K562 (cell line): ENCODE measurements around the gene HS3ST3B1. TPM values are rescaled to one million over a fixed set of nuclear protein-coding genes. Genes with fewer than 3 reads are reported as not detected.

Experiments used
- ATAC-seq: fragments of 200-7000 bp; cut with Tn5 transposase; 3 replicates; pipeline ENCODE4 v1.9.1; 2020; ENCODE audit warnings: moderate library complexity
- BruUV-seq: library from RNA; stranded (reverse); fragments of 400-500 nt; replicated peaks from 2 replicates; lab custom pipeline; 2021; lab: Mats Ljungman, UMichigan
- CTCF ChIA-PET: fragments of 300-600 bp; formaldehyde crosslinking; extraction: SDS; loops from one replicate; lab custom pipeline; 2021; ENCODE audit warnings: low intra/inter-chr PET ratio; lab: Yijun Ruan, JAX
- POLR2A ChIA-PET: fragments of 300-600, 350-650 bp; sonication (Branson Sonifier 250); formaldehyde crosslinking; extraction: SDS; loops from one replicate; lab custom pipeline; 2021; ENCODE audit warnings: antibody characterized with exemption, inconsistent platforms; lab: Yijun Ruan, JAX
- DNase-seq, 4 experiments: peaks; one replicate each; pipeline versions ENCODE4 v3.0.0 to v3.0.0-alpha.2; 2011 to 2018; ENCODE audit warnings: low spot score in 3 of 4, mixed read lengths in 3 of 4; ENCODE audit errors: extremely low read depth in 1 of 4
- FAIRE-seq: peaks from 2 replicates; lab custom pipeline; 2011; peaks lifted over from hg19 to GRCh38; lab: Jason Lieb, UNC
- H2AFZ ChIP-seq: 2 replicates; pipeline ENCODE4 v1.6.0; 2011; ENCODE audit warnings: low read depth, low read length, control low read depth, inconsistent platforms
- H3K27ac ChIP-seq: fragments of 200-600 bp; 3 replicates; pipeline ENCODE4 v1.8.0; 2011; ENCODE audit warnings: low read depth, mild to moderate bottlenecking, control low read depth, inconsistent platforms, low read length, moderate library complexity, mixed read lengths; ENCODE audit errors: extremely low read depth
- H3K27me3 ChIP-seq, 2 experiments: fragments of 300-600 bp in 1 of 2; 2 replicates in 1 of 2; 3 replicates in 1 of 2; pipeline versions ENCODE4 v1.6.0 to v1.8.0; 2011; ENCODE audit warnings: inconsistent platforms in 2 of 2, low read length in 2 of 2, mild to moderate bottlenecking in 1 of 2, mixed read lengths in 1 of 2, moderate library complexity in 1 of 2; ENCODE audit not compliant: control insufficient read depth in 2 of 2, insufficient read depth in 2 of 2
- H3K36me3 ChIP-seq: fragments of 300-600 bp; 3 replicates; pipeline ENCODE4 v1.8.0; 2011; ENCODE audit warnings: mild to moderate bottlenecking, low read length, inconsistent platforms; ENCODE audit not compliant: control insufficient read depth, insufficient read depth
- H3K4me1 ChIP-seq, 2 experiments: fragments of 200-600 bp in 1 of 2; replicated peaks in 1 of 2; 2 replicates in 1 of 2; 3 replicates in 1 of 2; pipeline versions ENCODE4 v1.5.1 to v1.8.0; 2011; ENCODE audit warnings: inconsistent platforms in 2 of 2, low read length in 2 of 2, mild to moderate bottlenecking in 1 of 2, mixed read lengths in 1 of 2, moderate library complexity in 1 of 2; ENCODE audit not compliant: control insufficient read depth in 2 of 2, insufficient read depth in 2 of 2
- H3K4me2 ChIP-seq: 2 replicates; pipeline ENCODE4 v1.6.1; 2011; ENCODE audit warnings: low read length, control low read depth, inconsistent platforms, mixed read lengths; ENCODE audit not compliant: insufficient read depth
- H3K4me3 ChIP-seq: fragments of 200-600 bp; sonication (generic), shearing (Covaris generic); 2 replicates; pipeline ENCODE4 v1.5.1; 2016; ENCODE audit warnings: control low read depth, inconsistent platforms
- H3K79me2 ChIP-seq: fragments of 200-600 bp; 3 replicates; pipeline ENCODE4 v1.8.0; 2011; ENCODE audit warnings: low read length, inconsistent platforms; ENCODE audit not compliant: control insufficient read depth, insufficient read depth
- H3K9ac ChIP-seq, 2 experiments: 2 replicates each; pipeline versions ENCODE4 v1.6.0 to v1.6.1; 2011; ENCODE audit warnings: low read depth in 2 of 2, low read length in 2 of 2, control low read depth in 1 of 2, inconsistent platforms in 1 of 2, mild to moderate bottlenecking in 1 of 2, mixed read lengths in 1 of 2; ENCODE audit not compliant: insufficient read depth in 1 of 2
- H3K9me1 ChIP-seq: one replicate; pipeline ENCODE4 v1.6.0; 2011; ENCODE audit warnings: inconsistent platforms, mild to moderate bottlenecking, low read length, moderate library complexity; ENCODE audit not compliant: control insufficient read depth, insufficient read depth
- H3K9me3 ChIP-seq: replicated peaks from 2 replicates; pipeline ENCODE4 v1.5.1; 2011; ENCODE audit warnings: low read depth, low read length, inconsistent platforms; ENCODE audit not compliant: control insufficient read depth, insufficient read depth
- H4K20me1 ChIP-seq: replicated peaks from 2 replicates; pipeline ENCODE4 v1.6.1; 2011; ENCODE audit warnings: low read length, inconsistent platforms, mixed read lengths; ENCODE audit not compliant: control insufficient read depth, insufficient read depth
- ASH1L ChIP-seq: fragments of 450-650 bp; IDR thresholded peaks from 2 replicates; pipeline ENCODE4 v1.6.1; 2018; ENCODE audit warnings: borderline replicate concordance, mild to moderate bottlenecking, low read depth; ENCODE audit not compliant: partially characterized antibody
- CCNT2 ChIP-seq: IDR thresholded peaks from 2 replicates; pipeline ENCODE4 v1.6.1; 2011; ENCODE audit warnings: borderline replicate concordance, low read depth, mild to moderate bottlenecking, moderate library complexity, mixed read lengths, low read length; ENCODE audit not compliant: insufficient read length; ENCODE audit errors: extremely low read depth
- CGGBP1 ChIP-seq: fragments of 250-450 bp; sonication (Bioruptor Pico); IDR thresholded peaks from 2 replicates; pipeline ENCODE4 v1.9.0; 2021; ENCODE audit warnings: mild to moderate bottlenecking
- FOXA3 ChIP-seq, 2 experiments: fragments of 450-650 bp in 1 of 2; sonication (generic) in 1 of 2; formaldehyde crosslinking; IDR thresholded peaks in 1 of 2; conservative IDR thresholded peaks in 1 of 2; 2 replicates each; pipeline versions ENCODE4 v1.4.0 to v1.8.0; 2020 to 2022; ENCODE audit warnings: mild to moderate bottlenecking in 2 of 2, missing genetic modification reagents in 1 of 2
- GATA2 ChIP-seq: sonication (generic); formaldehyde crosslinking; IDR thresholded peaks from 2 replicates; pipeline ENCODE4 v1.4.0; 2020; ENCODE audit warnings: mild to moderate bottlenecking, missing genetic modification reagents
- MAX ChIP-seq: sonication (generic); formaldehyde crosslinking; IDR thresholded peaks from 2 replicates; pipeline ENCODE4 v1.9.0; 2022; ENCODE audit warnings: mild to moderate bottlenecking, missing genetic modification reagents
- MEF2D ChIP-seq: conservative IDR thresholded peaks from 2 replicates; pipeline ENCODE4 v1.6.1; 2016; ENCODE audit warnings: low read depth, missing genetic modification characterization, missing compliant biosample characterization
- MYC ChIP-seq, 2 experiments: fragments of 250-450 bp in 1 of 2; sonication (Bioruptor Pico) in 1 of 2; IDR thresholded peaks; 2 replicates each; pipeline versions ENCODE4 v1.5.1 to v1.6.1; 2012 to 2021; ENCODE audit warnings: low read depth in 2 of 2, borderline replicate concordance in 1 of 2, improper control_type of control experiment in 1 of 2, low read length in 1 of 2, mild to moderate bottlenecking in 1 of 2, moderate library complexity in 1 of 2
- NFIC ChIP-seq: fragments of 450-650 bp; IDR thresholded peaks from 2 replicates; pipeline ENCODE4 v1.6.1; 2017; ENCODE audit warnings: mild to moderate bottlenecking, inconsistent platforms
- PCBP2 ChIP-seq: fragments of 200-400 bp; formaldehyde crosslinking; IDR thresholded peaks from 2 replicates; pipeline ENCODE4 v1.6.1; 2018; ENCODE audit warnings: low read length, low read depth, mild to moderate bottlenecking, moderate library complexity; ENCODE audit not compliant: poor library complexity, severe bottlenecking
- RHOXF2B ChIP-seq: fragments of 250-450 bp; sonication (Bioruptor Pico); conservative IDR thresholded peaks from 2 replicates; pipeline ENCODE4 v1.5.1; 2021
- STAT5B ChIP-seq: fragments of 250-450 bp; sonication (Bioruptor Pico); IDR thresholded peaks from 2 replicates; pipeline ENCODE4 v1.8.0; 2021; ENCODE audit warnings: mild to moderate bottlenecking, inconsistent platforms
- TEAD1 ChIP-seq, 2 experiments: fragments of 450-650 bp in 1 of 2; sonication (generic) in 1 of 2; formaldehyde crosslinking; IDR thresholded peaks; 2 replicates each; pipeline versions ENCODE4 v1.4.0 to v1.8.0; 2020 to 2022; ENCODE audit warnings: mild to moderate bottlenecking in 2 of 2, missing genetic modification reagents in 1 of 2
- ZBTB11 ChIP-seq, 3 experiments: fragments of 200-800 bp in 1 of 3; fragments of 250-450 bp in 1 of 3; fragments of 450-650 bp in 1 of 3; sonication (Bioruptor Pico) in 1 of 3; sonication (Bioruptor generic) in 1 of 3; formaldehyde crosslinking in 1 of 3; IDR thresholded peaks; 2 replicates each; pipeline versions ENCODE4 v1.6.1 to v1.8.0; 2016 to 2022; ENCODE audit warnings: mild to moderate bottlenecking in 2 of 3, missing genetic modification characterization in 2 of 3, missing compliant biosample characterization in 1 of 3, moderate library complexity in 1 of 3
- ZNF512 ChIP-seq: IDR thresholded peaks from 2 replicates; pipeline ENCODE4 v1.6.1; 2016; ENCODE audit warnings: missing genetic modification characterization, missing compliant biosample characterization
- ZNF77 ChIP-seq: fragments of 250-450 bp; sonication (Bioruptor Pico); IDR thresholded peaks from 2 replicates; pipeline ENCODE4 v1.5.0; 2020
- WGBS: fragments of 100-300 bp; shearing (Covaris generic); methylation state at CpG from one replicate; pipeline ENCODE4 v1.1.6; 2016; ENCODE audit warnings: low coverage, mixed read lengths; ENCODE audit not compliant: insufficient coverage; ENCODE audit errors: missing lambda C conversion rate; 5-methylcytosine and 5-hydroxymethylcytosine counted together
- in situ Hi-C: fragments of 300-500 bp; cut with MboI; formaldehyde crosslinking; loops from 4 replicates; pipeline ENCODE4 v1.15.0; 2018; ENCODE audit warnings: inconsistent platforms, mixed read lengths
- intact Hi-C: fragments of 100-400 bp; cut with micrococcal nuclease; formaldehyde crosslinking; loops from 2 replicates; pipeline ENCODE4 v1.14.2; 2022
- polyA plus RNA-seq, 8 experiments: library from polyadenylated mRNA; depleted of rRNA in 4 of 8; stranded (reverse) in 5 of 8; unstranded in 3 of 8; fragments of >200 nt; fragmentation: Nextera tagmentation in 2 of 8; fragmentation: Illumina TruSeq in 1 of 8; extraction: Ambion mirVana in 2 of 8; extraction: Trizol in 1 of 8; gene quantifications; 2 replicates each; pipeline versions ENCODE4 v1.2.1 to v1.2.3, GENCODE V29; 2011 to 2014; ENCODE audit warnings: inconsistent platforms in 1 of 8, missing spikeins in 1 of 8
- total RNA-seq, 7 experiments: library from RNA; depleted of rRNA in 6 of 7; stranded (reverse); fragments of >200 nt in 6 of 7; fragmentation: Illumina TruSeq in 2 of 7; extraction: Trizol in 2 of 7; gene quantifications; 2 replicates each; pipeline versions ENCODE4 v1.2.1 to v1.2.3, GENCODE V29; 2011 to 2021; ENCODE audit warnings: low replicate concordance in 1 of 7

Gene HS3ST3B1
- total and polyA plus RNA-seq, 9 of the 15 experiments (the other 6 are each of a cell fraction or from before 2014, with no cell fraction given) = 1.9 to 12.9 (median 3.7) TPM

GRCh38 chr17:14261406-14261805, 39.5 kb upstream of the HS3ST3B1 start:
- DNase-seq = no peak
- Histone ChIP-seq H2AFZ (no peak overlapping the region), H3K4me3 (no peak overlapping the region), H3K9me1 (no peaks in the 10 kb centered on the region), H3K27me3 (peaks cover 0 to under 1% of the 10 kb centered on the region in 2 experiments; a peak in 2 of 5 replicates), H3K36me3 (no peaks in the 10 kb centered on the region), H3K27ac (no peak overlapping the region), H3K79me2 (no peaks in the 10 kb centered on the region), H3K4me2 (no peak overlapping the region), H3K9ac (no peak overlapping the region), H3K9me3 (no peaks in the 10 kb centered on the region), H3K4me1 (no peaks in the 10 kb centered on the region; a peak in 1 of 5 replicates), H4K20me1 (no peaks in the 10 kb centered on the region)
- in situ Hi-C loops (no loop called here), intact Hi-C loops (no loop called here)
- FAIRE-seq = no peak
- TF ChIP-seq CCNT2 (no peak), ZNF512 (no peak), RHOXF2B (CRISPR knock-in tag) (no peak), MYC (IDR thresholded peaks at IDR 0.05; ENCODE audit: low read depth, low read length) (no peak), MYC (CRISPR knock-in tag; IDR thresholded peaks at IDR 0.05; ENCODE audit: borderline replicate concordance, low read depth) (no peak), ZNF77 (no peak), MAX (CRISPR knock-in tag) (no peak), GATA2 (CRISPR knock-in tag) (no peak), STAT5B (CRISPR knock-in tag) (no peak), NFIC (no peak), TEAD1 (CRISPR knock-in tag; IDR thresholded peaks at IDR 0.05) (no peak), MEF2D (tag) (no peak), ZBTB11 (CRISPR knock-in tag; IDR thresholded peaks at IDR 0.05) (no peak), ASH1L (no peak), FOXA3 (CRISPR knock-in tag; conservative IDR thresholded peaks at IDR 0.05 in 1 of 2, IDR thresholded peaks at IDR 0.05 in 1 of 2) (no peak), PCBP2 (no peak), CGGBP1 (CRISPR knock-in tag) (no peak)
- ChIA-PET CTCF (no interaction called here), POLR2A (no interaction called here)
- ATAC-seq = no peak
- BruUV-seq = no TSS peak
- 0% methylated on average over 3 of the region's 5 CpGs for WGBS
